ENCODE data around the gene SPTA1.

SPTA1 gene

GRCh38 chr1:158654086-158654485 is 32.4 kb downstream of the SPTA1 start:
- Histone ChIP-seq H3K4me1 (ENCODE audit: insufficient read depth, low read length) (no peaks in the 10 kb centered on the region), H3K9ac (ENCODE audit: low read depth, low read length) (no peak overlapping the region), H3K36me3 (ENCODE audit: insufficient read depth, low read length) (no peaks in the 10 kb centered on the region), H3K9me3 (ENCODE audit: control insufficient read depth, insufficient read depth, low read length) (no peaks in the 10 kb centered on the region)

GRCh38 chr1:158652721-158653334 is 33.7 kb downstream of the SPTA1 start:
- Histone ChIP-seq H3K36me3 (ENCODE audit: insufficient read depth, low read length) (no peaks in the 10 kb centered on the region), H3K9me3 (ENCODE audit: control insufficient read depth, insufficient read depth, low read length) (no peaks in the 10 kb centered on the region), H3K4me1 (ENCODE audit: insufficient read depth, low read length) (no peaks in the 10 kb centered on the region), H3K9ac (ENCODE audit: low read depth, low read length) (no peak overlapping the region)

GRCh38 chr1:158649052-158649451 is 37.5 kb downstream of the SPTA1 start:
- H3K9ac ChIP-seq (ENCODE audit: low read depth, low read length) = no peak overlapping the region
- no peaks in the 10 kb centered on the region for H3K4me1 ChIP-seq (ENCODE audit: insufficient read depth, low read length)
- H3K36me3 ChIP-seq (ENCODE audit: insufficient read depth, low read length) = no peaks in the 10 kb centered on the region

GRCh38 chr1:158646465-158646864 is 40.0 kb downstream of the SPTA1 start:
- no peaks in the 10 kb centered on the region for H3K9me3 ChIP-seq (ENCODE audit: control insufficient read depth, insufficient read depth, low read length)
- H3K36me3 ChIP-seq (ENCODE audit: insufficient read depth, low read length) = no peaks in the 10 kb centered on the region
- H3K9ac ChIP-seq (ENCODE audit: low read depth, low read length) = no peak overlapping the region
- H3K4me1 ChIP-seq (ENCODE audit: insufficient read depth, low read length) = no peaks in the 10 kb centered on the region

More at GRCh38 chr1:158649052-158649451, 37.5 kb downstream of the SPTA1 start:
- H3K9me3 ChIP-seq (ENCODE audit: control insufficient read depth, insufficient read depth, low read length) = no peaks in the 10 kb centered on the region

- Histone ChIP-seq H3K36me3 (ENCODE audit: insufficient read depth, low read length) (no peaks in the 10 kb centered on the region), H3K9ac (ENCODE audit: low read depth, low read length) (no peak overlapping the region), H3K4me1 (ENCODE audit: insufficient read depth, low read length) (no peaks in the 10 kb centered on the region), H3K9me3 (ENCODE audit: control insufficient read depth, insufficient read depth, low read length) (no peaks in the 10 kb centered on the region)
Observed at GRCh38 chr1:158644449-158644848, 42.1 kb downstream of the SPTA1 start.

- H3K36me3 ChIP-seq (ENCODE audit: insufficient read depth, low read length) = no peaks in the 10 kb centered on the region
- no peak overlapping the region for H3K9ac ChIP-seq (ENCODE audit: low read depth, low read length)
- H3K4me1 ChIP-seq (ENCODE audit: insufficient read depth, low read length) = no peaks in the 10 kb centered on the region
- no peaks in the 10 kb centered on the region for H3K9me3 ChIP-seq (ENCODE audit: control insufficient read depth, insufficient read depth, low read length)
Observed at GRCh38 chr1:158638904-158639303, 47.6 kb downstream of the SPTA1 start.

- Histone ChIP-seq H3K9ac (ENCODE audit: low read depth, low read length) (no peak overlapping the region), H3K36me3 (ENCODE audit: insufficient read depth, low read length) (no peaks in the 10 kb centered on the region), H3K9me3 (ENCODE audit: control insufficient read depth, insufficient read depth, low read length) (no peaks in the 10 kb centered on the region), H3K4me1 (ENCODE audit: insufficient read depth, low read length) (no peaks in the 10 kb centered on the region)
Observed at GRCh38 chr1:158638146-158638545, 48.4 kb downstream of the SPTA1 start.

GRCh38 chr1:158613764-158614163 is 72.8 kb downstream of the SPTA1 start:
- Histone ChIP-seq H3K4me1 (ENCODE audit: insufficient read depth, low read length) (no peaks in the 10 kb centered on the region), H3K9me3 (ENCODE audit: control insufficient read depth, insufficient read depth, low read length) (no peaks in the 10 kb centered on the region), H3K9ac (ENCODE audit: low read depth, low read length) (no peak overlapping the region), H3K36me3 (ENCODE audit: insufficient read depth, low read length) (no peaks in the 10 kb centered on the region)

GRCh38 chr1:158611916-158612315 is 74.6 kb downstream of the SPTA1 start:
- H3K9ac ChIP-seq (ENCODE audit: low read depth, low read length) = no peak overlapping the region
- no peaks in the 10 kb centered on the region for H3K36me3 ChIP-seq (ENCODE audit: insufficient read depth, low read length)
- H3K4me1 ChIP-seq (ENCODE audit: insufficient read depth, low read length) = peaks cover 6% of the 10 kb centered on the region; the same call in 1 of the 2 replicates
- no peaks in the 10 kb centered on the region for H3K9me3 ChIP-seq (ENCODE audit: control insufficient read depth, insufficient read depth, low read length)

GRCh38 chr1:158607296-158607695 is 79.2 kb downstream of the SPTA1 start:
- Histone ChIP-seq H3K9me3 (ENCODE audit: control insufficient read depth, insufficient read depth, low read length) (no peaks in the 10 kb centered on the region), H3K36me3 (ENCODE audit: insufficient read depth, low read length) (no peaks in the 10 kb centered on the region), H3K4me1 (ENCODE audit: insufficient read depth, low read length) (peaks cover 7% of the 10 kb centered on the region; the same call in 1 of the 2 replicates), H3K9ac (ENCODE audit: low read depth, low read length) (no peak overlapping the region; the same call in 1 of the 2 replicates)

GRCh38 chr1:158604968-158605367 is 81.5 kb downstream of the SPTA1 start, which contains the start of gene OR10Z1:
TSS of gene OR10Z1 (plus strand) at chr1:158605268. CDS start at chr1:158606439, 1,171 bp downstream.
- Histone ChIP-seq H3K4me1 (ENCODE audit: insufficient read depth, low read length) (peaks cover 7% of the 10 kb centered on the region; the same call in 1 of the 2 replicates), H3K9me3 (ENCODE audit: control insufficient read depth, insufficient read depth, low read length) (no peaks in the 10 kb centered on the region), H3K9ac (ENCODE audit: low read depth, low read length) (no peak within 1 kb of the TSS), H3K36me3 (ENCODE audit: insufficient read depth, low read length) (no peaks in the 10 kb centered on the region)

GRCh38 chr1:158600735-158601134 is 85.8 kb downstream of the SPTA1 start:
- no peak overlapping the region for H3K9ac ChIP-seq (ENCODE audit: low read depth, low read length)
- no peaks in the 10 kb centered on the region for H3K9me3 ChIP-seq (ENCODE audit: control insufficient read depth, insufficient read depth, low read length)
- no peaks in the 10 kb centered on the region; the same call in 1 of the 2 replicates for H3K36me3 ChIP-seq (ENCODE audit: insufficient read depth, low read length)
- H3K4me1 ChIP-seq (ENCODE audit: insufficient read depth, low read length) = no peaks in the 10 kb centered on the region

- no peaks in the 10 kb centered on the region for H3K4me1 ChIP-seq (ENCODE audit: insufficient read depth, low read length)
- peaks cover 3% of the 10 kb centered on the region; the same call in 1 of the 2 replicates for H3K9me3 ChIP-seq (ENCODE audit: control insufficient read depth, insufficient read depth, low read length)
- H3K36me3 ChIP-seq (ENCODE audit: insufficient read depth, low read length) = no peaks in the 10 kb centered on the region
- H3K9ac ChIP-seq (ENCODE audit: low read depth, low read length) = no peak overlapping the region
Observed at GRCh38 chr1:158586942-158587341, 99.6 kb downstream of the SPTA1 start.

GRCh38 chr1:158583962-158584361 is 102.6 kb downstream of the SPTA1 start:
- H3K4me1 ChIP-seq (ENCODE audit: insufficient read depth, low read length) = no peaks in the 10 kb centered on the region
- H3K9ac ChIP-seq (ENCODE audit: low read depth, low read length) = no peak overlapping the region
- H3K36me3 ChIP-seq (ENCODE audit: insufficient read depth, low read length) = no peaks in the 10 kb centered on the region
- peaks cover 3% of the 10 kb centered on the region; the same call in 1 of the 2 replicates for H3K9me3 ChIP-seq (ENCODE audit: control insufficient read depth, insufficient read depth, low read length)

GRCh38 chr1:158579733-158580132 is 106.8 kb downstream of the SPTA1 start, which contains the start of gene OR10X1:
TSS of gene OR10X1 (minus strand) at chr1:158579899. CDS start at chr1:158579899, 0 bp downstream.
- no peaks in the 10 kb centered on the region for H3K36me3 ChIP-seq (ENCODE audit: insufficient read depth, low read length)
- no peaks in the 10 kb centered on the region for H3K4me1 ChIP-seq (ENCODE audit: insufficient read depth, low read length)
- no peak within 1 kb of the TSS for H3K9ac ChIP-seq (ENCODE audit: low read depth, low read length)
- no peaks in the 10 kb centered on the region for H3K9me3 ChIP-seq (ENCODE audit: control insufficient read depth, insufficient read depth, low read length)

All from ES-I3 (cell line).